Progenitor cell of endocrine pancreas (in vitro differentiated cells): Measurements from ENCODE around the gene DDHD1. TPM values are rescaled to one million over a fixed set of nuclear protein-coding genes. Genes with fewer than 3 reads are reported as not detected.
"Not testable (repeated sequence)": the region's sequence is repeated elsewhere in the genome, so short reads cannot be mapped to it uniquely, and the experiment has no call there.

Experiments used
- DNase-seq: peaks from one replicate; pipeline ENCODE4 v3.0.0; 2021; ENCODE audit warnings: low spot score; ENCODE audit not compliant: unreplicated experiment
- H3K27ac Mint-ChIP-seq: 2 replicates; pipeline ENCODE4 v1.8.0; 2021; ENCODE audit warnings: mild to moderate bottlenecking, moderate library complexity, mixed read lengths
- H3K27me3 Mint-ChIP-seq: 2 replicates; pipeline ENCODE4 v1.8.0; 2021; ENCODE audit warnings: mixed read lengths
- H3K36me3 Mint-ChIP-seq: 2 replicates; pipeline ENCODE4 v1.8.0; 2022; ENCODE audit warnings: mixed read lengths; ENCODE audit not compliant: insufficient read depth
- H3K4me1 Mint-ChIP-seq: 2 replicates; pipeline ENCODE4 v1.8.0; 2021; ENCODE audit warnings: low read depth, mixed read lengths
- H3K4me3 Mint-ChIP-seq: 2 replicates; pipeline ENCODE4 v1.8.0; 2021; ENCODE audit warnings: low read depth, mild to moderate bottlenecking, moderate library complexity, mixed read lengths
- H3K9me3 Mint-ChIP-seq: 2 replicates; pipeline ENCODE4 v1.8.0; 2021; ENCODE audit warnings: low read depth, mixed read lengths
- total RNA-seq: library from RNA; stranded (reverse); gene quantifications from 2 replicates; pipeline ENCODE4 v1.2.1, GENCODE V29; 2021
- TF ChIP-seq, protein P1 (sequence below): fragments of 200-600 bp; sonication (generic); IDR thresholded peaks from one replicate; pipeline ENCODE4 v1.5.0; 2021; ENCODE audit warnings: antibody characterized with exemption, mild to moderate bottlenecking; ENCODE audit not compliant: unreplicated experiment

DDHD1 gene
- total RNA-seq, 1 donor from 2014 or later: 23.0 TPM

DNA sequence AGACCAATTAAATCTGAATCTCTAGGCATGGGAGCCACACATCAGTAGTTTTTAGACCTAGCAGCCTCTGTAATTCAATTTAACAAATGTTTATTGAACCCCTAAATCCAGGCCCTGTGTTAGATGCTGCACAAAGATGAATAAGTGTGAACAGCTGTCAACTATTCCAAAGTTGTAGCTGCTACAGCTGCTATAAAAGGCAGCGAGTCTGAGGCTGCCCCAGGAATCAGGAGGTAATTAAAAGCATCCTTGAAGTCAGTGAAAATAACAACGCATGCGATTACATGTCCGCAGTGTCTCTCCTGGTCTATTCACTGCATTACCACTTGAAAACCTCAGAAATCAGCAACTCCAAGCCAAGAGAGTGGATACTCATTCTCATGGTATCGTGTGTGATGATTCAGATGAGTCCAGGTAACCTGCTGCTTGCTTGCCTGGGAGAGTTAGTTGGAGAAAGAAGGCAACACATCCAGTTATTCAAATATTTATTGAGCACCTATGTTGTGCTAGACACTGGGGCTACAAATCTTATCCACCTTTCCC is 34.9 kb upstream of the DDHD1 start:
- TF ChIP-seq, protein P1, sequence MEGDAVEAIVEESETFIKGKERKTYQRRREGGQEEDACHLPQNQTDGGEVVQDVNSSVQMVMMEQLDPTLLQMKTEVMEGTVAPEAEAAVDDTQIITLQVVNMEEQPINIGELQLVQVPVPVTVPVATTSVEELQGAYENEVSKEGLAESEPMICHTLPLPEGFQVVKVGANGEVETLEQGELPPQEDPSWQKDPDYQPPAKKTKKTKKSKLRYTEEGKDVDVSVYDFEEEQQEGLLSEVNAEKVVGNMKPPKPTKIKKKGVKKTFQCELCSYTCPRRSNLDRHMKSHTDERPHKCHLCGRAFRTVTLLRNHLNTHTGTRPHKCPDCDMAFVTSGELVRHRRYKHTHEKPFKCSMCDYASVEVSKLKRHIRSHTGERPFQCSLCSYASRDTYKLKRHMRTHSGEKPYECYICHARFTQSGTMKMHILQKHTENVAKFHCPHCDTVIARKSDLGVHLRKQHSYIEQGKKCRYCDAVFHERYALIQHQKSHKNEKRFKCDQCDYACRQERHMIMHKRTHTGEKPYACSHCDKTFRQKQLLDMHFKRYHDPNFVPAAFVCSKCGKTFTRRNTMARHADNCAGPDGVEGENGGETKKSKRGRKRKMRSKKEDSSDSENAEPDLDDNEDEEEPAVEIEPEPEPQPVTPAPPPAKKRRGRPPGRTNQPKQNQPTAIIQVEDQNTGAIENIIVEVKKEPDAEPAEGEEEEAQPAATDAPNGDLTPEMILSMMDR: no peak
- Mint-ChIP-seq H3K4me1 (peaks cover 9% of the 10 kb centered on the region), H3K4me3 (no peak overlapping the region), H3K27ac (no peak overlapping the region), H3K27me3 (no peaks in the 10 kb centered on the region), H3K36me3 (no peaks in the 10 kb centered on the region), H3K9me3 (no peaks in the 10 kb centered on the region)
- DNase-seq: no peak

GRCh38 chr14:53186532-53186931 is 33.4 kb upstream of the DDHD1 start:
- Mint-ChIP-seq H3K4me3 (no peak overlapping the region), H3K27ac (no peak overlapping the region), H3K4me1 (peaks cover 9% of the 10 kb centered on the region), H3K27me3 (no peaks in the 10 kb centered on the region), H3K9me3 (peaks cover 2% of the 10 kb centered on the region), H3K36me3 (no peaks in the 10 kb centered on the region)
- TF ChIP-seq, protein P1: no peak
- no peak for DNase-seq

GRCh38 chr14:53183611-53184010 is 30.5 kb upstream of the DDHD1 start:
- TF ChIP-seq, protein P1: no peak
- no peak for DNase-seq
- Mint-ChIP-seq H3K4me1 (peaks cover 14% of the 10 kb centered on the region), H3K9me3 (peaks cover 7% of the 10 kb centered on the region), H3K27ac (no peak overlapping the region), H3K4me3 (no peak overlapping the region), H3K36me3 (no peaks in the 10 kb centered on the region), H3K27me3 (peaks cover 7% of the 10 kb centered on the region)

DNA sequence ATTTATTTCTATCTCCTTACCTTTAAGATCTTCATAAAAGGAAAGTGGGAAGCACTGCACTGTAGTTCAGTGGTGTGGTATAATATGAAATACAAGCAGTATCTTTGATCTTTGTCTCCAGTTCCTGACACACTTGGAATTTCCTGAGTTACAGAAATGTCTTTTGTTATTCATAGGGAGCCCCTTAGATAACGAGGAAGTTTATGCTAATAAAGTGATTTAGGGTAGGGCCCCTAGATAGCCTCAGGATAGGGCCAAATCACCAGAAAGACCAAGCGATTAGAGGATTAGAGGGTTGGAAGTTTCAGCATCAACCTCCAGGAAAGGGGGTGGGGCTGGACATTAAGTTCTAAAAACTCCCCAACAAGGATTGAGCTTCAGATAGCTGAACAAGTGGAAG is 29.9 kb upstream of the DDHD1 start:
- TF ChIP-seq, protein P1: no peak
- Mint-ChIP-seq H3K27me3 (peaks cover 7% of the 10 kb centered on the region), H3K4me3 (no peak overlapping the region), H3K36me3 (no peaks in the 10 kb centered on the region), H3K9me3 (peaks cover 7% of the 10 kb centered on the region), H3K27ac (no peak overlapping the region), H3K4me1 (peaks cover 14% of the 10 kb centered on the region)
- no peak for DNase-seq

GRCh38 chr14:53181463-53182081 is 28.4 kb upstream of the DDHD1 start:
- H3K4me3 Mint-ChIP-seq, H3K36me3 Mint-ChIP-seq, H3K9me3 Mint-ChIP-seq, H3K27me3 Mint-ChIP-seq, DNase-seq, H3K4me1 Mint-ChIP-seq, H3K27ac Mint-ChIP-seq: not testable (repeated sequence)
